GM21381 (cell line): ENCODE data around the gene TCF12.
A peak's percentile ranks its signal among the peaks of the same experiment; 100 is the strongest.
"Not testable (repeated sequence)": the region's sequence is repeated elsewhere in the genome, so short reads cannot be mapped to it uniquely, and the experiment has no call there.

Experiments
- ATAC-seq: cut with Tn5 transposase; IDR thresholded peaks from one replicate; pipeline ENCODE4 v1.9.1; 2021; ENCODE audit warnings: mild to moderate bottlenecking, moderate library complexity; ENCODE audit not compliant: unreplicated experiment

The TCF12 gene

DNA sequence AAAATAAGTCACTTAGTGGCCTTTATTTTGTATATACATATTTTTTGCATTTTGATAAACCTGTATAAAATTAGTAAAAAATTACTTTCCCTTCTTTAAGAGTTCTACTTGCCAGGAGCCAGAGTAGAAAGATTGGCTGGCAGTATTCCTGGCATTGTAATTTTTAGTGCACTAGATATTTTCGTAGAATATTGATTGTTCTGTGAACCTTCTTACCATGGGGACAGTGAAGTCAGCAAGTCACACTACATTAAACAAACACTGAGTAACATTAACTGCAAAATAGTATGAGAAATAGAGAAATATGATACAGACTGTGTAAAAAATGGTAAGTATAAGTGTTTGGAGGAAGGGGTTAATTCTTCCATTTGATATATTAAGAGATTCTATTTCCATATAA, 26.0 kb downstream of the TCF12 start:
- no peak for ATAC-seq

DNA sequence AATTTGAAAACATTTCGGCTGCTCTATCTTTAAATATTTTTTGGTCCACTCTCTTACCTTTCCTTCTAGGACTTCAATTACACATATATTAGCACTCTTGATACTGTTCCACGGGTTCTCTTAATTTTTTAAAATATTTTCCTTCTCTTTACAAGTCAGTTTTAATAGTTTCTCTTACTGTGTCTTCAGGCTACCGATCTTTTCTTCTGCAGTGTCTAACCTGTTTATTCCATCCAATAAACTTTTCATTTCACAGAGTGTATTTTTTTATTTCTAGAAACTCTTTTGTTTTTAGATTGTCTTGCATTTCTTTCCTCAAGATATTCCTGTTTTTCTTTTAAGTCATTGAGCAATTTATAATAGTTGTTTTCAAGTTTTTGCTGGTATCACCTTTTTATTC, 27.7 kb downstream of the TCF12 start:
- no peak for ATAC-seq

DNA sequence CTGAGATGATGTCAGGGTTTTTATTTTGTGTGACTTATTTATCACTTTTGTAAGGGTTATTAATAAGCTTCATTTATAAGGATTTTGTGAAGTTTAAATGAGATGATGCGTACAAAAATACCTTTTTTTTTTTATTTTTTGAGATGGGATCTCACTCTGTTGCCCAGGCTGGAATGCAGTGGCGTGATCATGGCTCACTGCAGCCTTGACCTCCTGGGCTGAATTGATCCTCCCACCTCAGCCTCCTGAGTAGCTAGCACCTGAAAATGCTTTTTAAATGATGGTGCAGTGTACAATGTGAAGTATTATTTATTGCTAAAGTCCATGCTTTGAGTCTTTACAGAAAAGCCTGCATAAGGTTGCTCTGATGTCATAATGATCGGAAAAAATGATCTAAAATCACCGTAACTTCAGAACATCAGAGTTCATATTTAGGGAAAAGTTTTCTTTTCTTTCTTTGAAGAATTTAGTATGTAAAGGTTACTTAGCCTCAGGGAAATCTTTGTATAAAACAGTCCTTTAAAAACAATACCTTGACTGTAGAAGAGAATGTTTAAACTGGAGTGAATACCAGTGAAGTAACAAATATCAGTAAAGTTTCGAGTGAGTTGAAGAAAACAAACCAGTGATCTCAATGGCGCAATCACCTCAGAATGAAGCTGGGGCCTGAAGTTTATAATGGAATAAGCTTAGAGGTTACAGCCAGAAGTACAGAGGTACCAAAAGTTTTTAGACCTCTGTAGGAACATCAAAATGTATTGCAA, 29.7 kb downstream of the TCF12 start:
- no peak for ATAC-seq

DNA sequence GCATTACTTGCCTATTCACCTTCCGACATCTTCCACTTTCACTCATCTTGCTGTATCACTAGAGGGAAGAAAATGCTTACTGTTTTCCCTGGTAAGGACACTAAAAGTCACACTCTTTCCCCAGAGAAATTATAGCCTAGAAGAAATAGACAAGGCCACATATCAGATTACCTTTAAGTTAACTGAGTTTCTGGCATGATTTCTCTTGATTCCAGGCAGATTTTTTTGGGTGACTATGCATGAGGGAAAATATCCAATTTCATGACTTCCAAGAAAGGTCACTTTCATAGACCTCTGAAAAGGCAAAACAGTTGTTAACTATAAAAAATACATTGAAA, 30.3 kb downstream of the TCF12 start:
- no peak for ATAC-seq

- ATAC-seq, result peak; percentile 96
Observed at GRCh38 chr15:56950979-56951378, 32.5 kb downstream of the TCF12 start.

- ATAC-seq, result no peak
Observed at GRCh38 chr15:56953790-56954189, 35.3 kb downstream of the TCF12 start.

DNA sequence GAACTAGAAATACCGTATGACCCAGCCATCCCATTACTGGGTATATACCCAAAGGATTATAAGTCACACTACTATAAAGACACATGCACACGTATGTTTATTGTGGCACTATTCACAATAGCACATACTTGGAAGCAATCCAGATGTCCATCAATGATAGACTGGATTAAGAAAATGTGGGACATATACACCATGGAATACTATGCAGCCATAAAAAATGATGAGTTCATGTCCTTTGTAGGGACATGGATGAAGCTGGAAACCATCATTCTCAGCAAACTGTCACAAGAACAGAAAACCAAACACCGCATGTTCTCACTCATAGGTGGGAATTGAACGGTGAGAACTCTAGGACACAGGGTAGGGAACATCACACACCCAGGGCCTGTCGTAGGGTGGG, 36.6 kb downstream of the TCF12 start:
- ATAC-seq, result not testable (repeated sequence)

- no peak for ATAC-seq
Observed at GRCh38 chr15:56956538-56956937, 38.1 kb downstream of the TCF12 start.

- ATAC-seq, result no peak
Observed at GRCh38 chr15:56957812-56958406, 39.5 kb downstream of the TCF12 start.

- ATAC-seq, result no peak
Observed at GRCh38 chr15:56959318-56959648, 40.8 kb downstream of the TCF12 start.

GRCh38 chr15:56960116-56960515, 41.7 kb downstream of the TCF12 start:
- ATAC-seq, result no peak

DNA sequence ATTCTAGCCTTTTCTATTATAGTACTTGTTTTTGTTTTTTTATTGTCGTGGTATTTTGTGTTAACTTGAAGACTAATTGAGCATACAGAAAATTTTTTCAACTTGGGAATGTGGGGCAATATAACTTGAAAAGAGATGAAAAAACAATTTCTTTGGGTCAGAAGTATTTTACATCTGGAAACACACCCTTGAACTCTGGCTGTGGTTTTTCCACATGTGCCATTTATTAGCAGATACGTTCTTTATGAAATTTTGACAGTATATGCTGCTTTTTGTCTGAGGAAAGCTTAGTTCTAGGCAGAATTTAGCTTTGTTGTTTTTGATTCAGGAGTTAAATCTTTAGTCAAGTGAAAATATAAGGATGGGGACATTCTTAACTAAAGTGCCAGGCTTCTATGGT, 44.7 kb downstream of the TCF12 start:
- no peak for ATAC-seq

GRCh38 chr15:56963710-56964109, 45.3 kb downstream of the TCF12 start:
- no peak for ATAC-seq

DNA sequence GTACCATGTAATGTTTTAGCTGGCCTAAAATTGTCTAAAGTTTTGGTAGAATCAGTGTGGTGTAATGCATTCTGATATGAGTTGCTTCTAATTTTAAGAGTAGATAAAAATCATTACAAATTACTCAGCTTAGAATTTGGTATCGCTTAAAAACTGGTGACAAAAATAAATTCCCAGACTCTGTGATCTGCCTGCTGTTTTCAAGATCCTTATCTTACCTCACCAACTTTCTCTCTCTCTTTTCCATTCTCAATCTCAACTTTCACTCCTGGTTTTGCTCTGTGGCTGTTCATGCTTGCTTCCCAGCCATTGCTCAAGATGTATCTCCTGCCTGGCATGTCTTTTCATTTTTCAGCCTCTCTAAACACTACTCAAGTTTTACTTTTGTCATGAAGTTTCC, 45.7 kb downstream of the TCF12 start:
- ATAC-seq, result no peak

GRCh38 chr15:56965231-56966013, 47.0 kb downstream of the TCF12 start:
- ATAC-seq, result no peak

- ATAC-seq, result no peak
Observed at GRCh38 chr15:56967336-56967735, 48.9 kb downstream of the TCF12 start.

DNA sequence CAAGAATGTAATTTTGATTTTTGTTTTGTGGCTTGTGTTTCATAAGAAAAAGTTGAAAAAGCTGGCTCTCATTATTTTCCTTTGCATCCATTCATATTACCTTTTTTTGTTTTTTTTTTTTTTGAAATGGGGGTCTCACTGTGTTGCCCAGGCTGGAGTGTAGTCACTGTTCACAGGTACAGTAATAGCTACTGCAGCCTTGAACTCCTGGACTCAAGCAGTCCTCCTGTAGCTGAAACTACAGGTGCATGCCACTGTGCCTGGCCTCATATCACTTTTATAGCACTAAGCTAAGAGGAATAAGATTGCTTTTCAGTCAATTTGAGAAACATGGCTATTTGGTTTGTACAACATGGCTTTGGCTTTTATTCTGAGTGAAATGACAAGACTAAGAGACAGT, 49.8 kb downstream of the TCF12 start:
- no peak for ATAC-seq

GRCh38 chr15:56968821-56969220, 50.4 kb downstream of the TCF12 start:
- ATAC-seq, result no peak

DNA sequence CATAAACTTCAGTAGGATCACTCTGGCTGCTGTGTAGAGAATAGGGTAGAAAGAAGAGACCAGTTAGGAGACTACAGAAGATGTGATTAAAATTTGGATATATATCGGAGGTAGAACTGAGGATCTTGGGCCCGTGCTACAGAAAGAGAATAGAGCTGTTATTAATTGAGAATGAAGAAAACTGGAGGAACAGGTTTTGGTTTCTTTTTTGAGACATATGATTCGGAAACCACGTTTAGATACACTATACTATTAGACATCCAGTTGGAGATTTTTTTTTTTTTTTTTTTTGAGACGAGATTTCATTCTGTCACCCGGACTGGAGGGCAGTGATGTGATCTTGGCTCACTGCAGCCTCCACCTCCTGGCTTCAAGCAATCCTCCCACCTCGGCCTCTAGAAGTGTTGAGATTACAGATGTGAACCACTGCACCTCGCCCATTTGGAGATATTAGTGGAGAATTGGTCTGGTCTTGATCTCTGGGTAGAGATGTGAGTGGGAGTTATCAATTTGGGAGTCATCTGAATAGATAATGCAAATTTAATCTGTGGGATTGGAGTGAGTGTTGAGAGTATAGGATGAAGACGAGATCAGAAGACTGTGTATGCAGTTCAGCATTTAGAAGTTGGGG, 50.9 kb downstream of the TCF12 start:
- no peak for ATAC-seq

- ATAC-seq, result no peak
Observed at GRCh38 chr15:56971571-56971970, 53.1 kb downstream of the TCF12 start.

DNA sequence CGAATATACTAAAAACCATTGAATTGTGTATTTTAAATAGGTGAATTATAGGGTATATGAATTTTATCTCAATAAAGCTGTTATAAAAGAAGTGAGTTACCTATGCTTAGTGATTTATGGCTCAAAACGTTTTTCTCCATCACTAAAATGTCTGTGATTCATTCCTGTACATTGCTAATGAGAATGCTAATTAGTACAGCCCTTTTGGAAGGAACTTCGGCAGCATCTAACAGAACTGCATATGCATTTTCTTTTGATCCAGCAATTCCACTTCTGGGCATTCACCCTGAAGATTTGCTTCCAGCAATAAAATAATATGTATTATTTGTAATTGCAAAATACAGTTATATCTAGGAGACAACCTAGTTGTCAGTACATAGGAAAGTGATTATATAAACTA, 53.6 kb downstream of the TCF12 start:
- no peak for ATAC-seq

GRCh38 chr15:56972426-56972825, 54.0 kb downstream of the TCF12 start:
- ATAC-seq, result no peak
